ENCODE results near the gene DENND4A. TPM values are rescaled to one million over a fixed set of nuclear protein-coding genes. Genes with fewer than 3 reads are reported as not detected.

The DENND4A gene
- total and polyA plus RNA-seq, 2 of the 4 experiments (the other 2 are of a cell fraction) = 4.1 to 17.7 TPM

DNA sequence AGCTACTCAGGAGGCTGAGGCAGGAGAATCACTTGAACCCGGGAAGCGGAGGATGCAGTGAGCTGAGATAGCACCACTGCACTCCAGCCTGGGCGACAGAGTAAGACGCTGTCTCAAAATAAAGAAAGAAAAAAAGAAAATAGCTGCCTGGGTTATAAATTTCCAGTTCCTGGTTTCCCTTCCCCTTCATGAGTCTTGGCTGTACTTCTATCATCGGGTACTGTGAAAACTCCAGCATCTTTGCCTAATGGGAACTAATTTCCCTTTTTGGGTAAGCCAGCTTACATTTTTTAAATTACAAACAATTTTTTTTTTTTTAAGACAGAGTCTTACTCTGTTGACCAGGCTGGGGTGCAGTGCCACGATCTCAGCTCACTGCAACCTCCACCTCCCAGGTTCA is 15.0 kb downstream of the DENND4A start:
- BruUV-seq (replicated peaks) = no TSS peak
- intact Hi-C loops (cut with micrococcal nuclease) = loop anchor here (1.0 kb wide), 1 partner anchor 9 kb away; no protein-coding TSS in a partner anchor
- CTCF ChIA-PET = interaction anchor here (0.6 kb wide), 2 partner anchors 39 to 516 kb away, joined by 3 to 5 read pairs; no protein-coding TSS in a partner anchor

More for the DNA sequence above, 15.0 kb downstream of the DENND4A start:
- Histone ChIP-seq H3K4me3 (ENCODE audit: insufficient read depth, low read depth, low read length) (no peak overlapping the region), H3K27me3 (ENCODE audit: control insufficient read depth, insufficient read depth, low read length) (no peaks in the 10 kb centered on the region), H2BK5ac (ENCODE audit: low read depth, low read length, poor library complexity, severe bottlenecking) (no peak overlapping the region), H3K56ac (ENCODE audit: extremely low read depth, insufficient read depth, low read length) (no peak overlapping the region), H3K14ac (replicated peaks; ENCODE audit: low read depth, low read length) (no peak overlapping the region), H3K9me3 (ENCODE audit: control insufficient read depth, insufficient read depth, low read length) (no peaks in the 10 kb centered on the region), H3K9me1 (ENCODE audit: insufficient read depth, low read length) (peaks cover 2% of the 10 kb centered on the region; the same call in 1 of the 2 replicates), H3K23ac (ENCODE audit: low read depth, low read length) (no peak overlapping the region), H4K91ac (ENCODE audit: insufficient read depth, low read depth, low read length) (no peak overlapping the region), H2AK9ac (replicated peaks; ENCODE audit: low read depth, low read length, poor library complexity) (no peak overlapping the region), H3K4me2 (ENCODE audit: low read depth, low read length) (no peak overlapping the region), H3K79me1 (ENCODE audit: low read depth in 1 of 2, low read length in 2 of 2) (peaks cover 21 to 42% of the 10 kb centered on the region in 2 experiments), H4K8ac (ENCODE audit: low read depth in 2 of 2, low read length in 2 of 2) (no peak overlapping the region), H3K27ac (ENCODE audit: insufficient read depth, low read length) (no peak overlapping the region), H2BK15ac (ENCODE audit: low read depth, low read length) (no peak overlapping the region), H2BK20ac (ENCODE audit: low read depth, low read length) (no peak overlapping the region), H2AK5ac (ENCODE audit: low read depth, low read length) (no peak overlapping the region), H3K9ac (ENCODE audit: low read depth, low read length) (no peak overlapping the region), H3K4me1 (ENCODE audit: control insufficient read depth, insufficient read depth, low read length) (no peaks in the 10 kb centered on the region), H4K5ac (ENCODE audit: low read depth, low read length) (no peak overlapping the region), H2AFZ (replicated peaks; ENCODE audit: low read length, poor library complexity) (no peak overlapping the region), H3K36me3 (ENCODE audit: control insufficient read depth, insufficient read depth, low read length) (no peaks in the 10 kb centered on the region), H4K20me1 (ENCODE audit: insufficient read depth, low read length) (no peaks in the 10 kb centered on the region; the same call in 1 of the 2 replicates), H3K4ac (ENCODE audit: low read depth, low read length) (no peak overlapping the region), H2BK120ac (ENCODE audit: low read depth, low read length) (no peak overlapping the region), H3K18ac (ENCODE audit: low read depth, low read length) (no peak overlapping the region)
- DNase-seq = no peak
- dilution Hi-C loops (cut with HindIII; ENCODE audit: low sequenced_read_pairs, unreplicated experiment) = no loop called here
- ATAC-seq (ENCODE audit: low read depth) = no peak
- POLR2A ChIA-PET (ENCODE audit: unreplicated experiment) = no interaction called here
- 100% methylated on average over 2 of the region's 6 CpGs; no CpG with 5 or more reads in 1 of the 2 experiments for WGBS, 2 experiments (ENCODE audit: extremely low coverage in 2 of 2, insufficient read length in 1 of 2)
- TF ChIP-seq CEBPB (IDR thresholded peaks at IDR 0.05; ENCODE audit: low read depth, low read length) (no peak), SMC3 (IDR thresholded peaks at IDR 0.05; ENCODE audit: low read depth, low read length) (no peak), MAFK (IDR thresholded peaks at IDR 0.05; ENCODE audit: low read depth, low read length) (no peak), NFE2L2 (IDR thresholded peaks at IDR 0.05; ENCODE audit: low read depth, low read length) (no peak), CHD1 (IDR thresholded peaks at IDR 0.05; ENCODE audit: low read depth, low read length) (no peak), BHLHE40 (IDR thresholded peaks at IDR 0.05; ENCODE audit: low read depth, low read length) (no peak), MXI1 (IDR thresholded peaks at IDR 0.05; ENCODE audit: borderline replicate concordance, low read depth, low read length) (no peak), FOS (IDR thresholded peaks at IDR 0.05; ENCODE audit: low read depth, low read length) (no peak), RFX5 (IDR thresholded peaks at IDR 0.05; ENCODE audit: low read depth, low read length) (no peak), RCOR1 (IDR thresholded peaks at IDR 0.05; ENCODE audit: insufficient replicate concordance, low read length) (no peak)
- in situ Hi-C loops (cut with MboI; ENCODE audit: low sequenced_read_pairs) = no loop called here
